ENCODE results near the gene MFSD1.

- no peak for TF ChIP-seq POLR2A (IDR thresholded peaks at IDR 0.05)
- TF ChIP-seq CTCF (IDR thresholded peaks at IDR 0.05): no peak
- TF ChIP-seq POLR2AphosphoS5 (IDR thresholded peaks at IDR 0.05): no peak
Measured at GRCh38 chr3:158777161-158777873, 24.5 kb upstream of the MFSD1 start.
